K562 (cell line): ENCODE results near the gene CASR. TPM values are rescaled to one million over a fixed set of nuclear protein-coding genes. Genes with fewer than 3 reads are reported as not detected.

ENCODE experiments used
- BRCA1 ChIP-seq, 2 experiments: fragments of 450-650 bp in 1 of 2; sonication (generic) in 1 of 2; formaldehyde crosslinking in 1 of 2; IDR thresholded peaks; 2 replicates each; pipeline versions ENCODE4 v1.5.0 to v1.6.1; 2017 to 2020; ENCODE audit warnings: mild to moderate bottlenecking in 1 of 2, missing genetic modification reagents in 1 of 2
- CTBP1 ChIP-seq: fragments of 450-650 bp; IDR thresholded peaks from 2 replicates; pipeline ENCODE4 v1.6.1; 2016; ENCODE audit warnings: borderline replicate concordance
- MTA1 ChIP-seq: fragments of 450-650 bp; IDR thresholded peaks from 2 replicates; pipeline ENCODE4 v1.6.1; 2017; ENCODE audit warnings: borderline replicate concordance
- NCOR1 ChIP-seq: fragments of 450-650 bp; IDR thresholded peaks from 2 replicates; pipeline ENCODE4 v1.6.1; 2016; ENCODE audit warnings: mild to moderate bottlenecking, moderate library complexity
- POLR2G ChIP-seq: fragments of 200-400 bp; formaldehyde crosslinking; IDR thresholded peaks from 2 replicates; pipeline ENCODE4 v1.6.1; 2017; ENCODE audit warnings: low read depth, mild to moderate bottlenecking, antibody characterized with exemption, low read length, moderate library complexity
- POLR2H ChIP-seq: IDR thresholded peaks from 2 replicates; pipeline ENCODE4 v1.6.1; 2016; ENCODE audit warnings: missing genetic modification characterization, low read depth, mild to moderate bottlenecking, control low read depth, missing compliant biosample characterization, moderate library complexity
- TAL1 ChIP-seq: fragments of 450-650 bp; IDR thresholded peaks from 2 replicates; pipeline ENCODE4 v1.6.1; 2016; ENCODE audit warnings: mild to moderate bottlenecking
- TEAD1 ChIP-seq, 2 experiments: fragments of 450-650 bp in 1 of 2; sonication (generic) in 1 of 2; formaldehyde crosslinking; IDR thresholded peaks; 2 replicates each; pipeline versions ENCODE4 v1.4.0 to v1.8.0; 2020 to 2022; ENCODE audit warnings: mild to moderate bottlenecking in 2 of 2, missing genetic modification reagents in 1 of 2
- TEAD4 ChIP-seq, 2 experiments: sonication (generic) in 1 of 2; formaldehyde crosslinking in 1 of 2; IDR thresholded peaks; 2 replicates each; pipeline versions ENCODE4 v1.6.1 to v1.8.0; 2012 to 2022; ENCODE audit warnings: borderline replicate concordance in 1 of 2, inconsistent platforms in 1 of 2, low read length in 1 of 2, mild to moderate bottlenecking in 1 of 2, missing genetic modification reagents in 1 of 2
- TRIM24 ChIP-seq, 2 experiments: fragments of 450-650 bp; IDR thresholded peaks; 2 replicates each; pipeline ENCODE4 v1.6.1; 2016
- ZKSCAN1 ChIP-seq: fragments of 150-350 bp; IDR thresholded peaks from 2 replicates; pipeline ENCODE4 v1.6.1; 2016; ENCODE audit warnings: low read depth, low read length
- ZKSCAN8 ChIP-seq: fragments of 200-800 bp; sonication (Bioruptor generic); IDR thresholded peaks from 2 replicates; pipeline ENCODE4 v1.6.1; 2016; ENCODE audit warnings: missing genetic modification characterization, missing compliant biosample characterization
- ZNF197 ChIP-seq: fragments of 200-800 bp; sonication (Bioruptor generic); IDR thresholded peaks from 2 replicates; pipeline ENCODE4 v1.6.1; 2016; ENCODE audit warnings: low read depth, missing genetic modification characterization, missing compliant biosample characterization
- ZNF408 ChIP-seq: fragments of 250-450 bp; sonication (Bioruptor Pico); IDR thresholded peaks from 2 replicates; pipeline ENCODE4 v1.4.0; 2020; ENCODE audit warnings: low read depth, mild to moderate bottlenecking, moderate library complexity
- ZNF717 ChIP-seq: fragments of 250-450 bp; sonication (Bioruptor Pico); IDR thresholded peaks from 2 replicates; pipeline ENCODE4 v1.5.0; 2021
- polyA plus RNA-seq, 8 experiments: library from polyadenylated mRNA; depleted of rRNA in 4 of 8; stranded (reverse) in 5 of 8; unstranded in 3 of 8; fragments of >200 nt; fragmentation: Nextera tagmentation in 2 of 8; fragmentation: Illumina TruSeq in 1 of 8; extraction: Ambion mirVana in 2 of 8; extraction: Trizol in 1 of 8; gene quantifications; 2 replicates each; pipeline versions ENCODE4 v1.2.1 to v1.2.3, GENCODE V29; 2011 to 2014; ENCODE audit warnings: inconsistent platforms in 1 of 8, missing spikeins in 1 of 8
- total RNA-seq, 7 experiments: library from RNA; depleted of rRNA in 6 of 7; stranded (reverse); fragments of >200 nt in 6 of 7; fragmentation: Illumina TruSeq in 2 of 7; extraction: Trizol in 2 of 7; gene quantifications; 2 replicates each; pipeline versions ENCODE4 v1.2.1 to v1.2.3, GENCODE V29; 2011 to 2021; ENCODE audit warnings: low replicate concordance in 1 of 7
- TF ChIP-seq, protein P1 (sequence below): IDR thresholded peaks from 2 replicates; pipeline ENCODE4 v1.6.1; 2014; ENCODE audit warnings: antibody characterized with exemption
- TF ChIP-seq, protein P2 (sequence below): fragments of 450-650 bp; IDR thresholded peaks from 2 replicates; pipeline ENCODE4 v1.6.1; 2018; ENCODE audit not compliant: partially characterized antibody
- TF ChIP-seq, protein P3 (sequence below): fragments of 450-650 bp; formaldehyde crosslinking; IDR thresholded peaks from 2 replicates; pipeline ENCODE4 v1.4.0; 2020; ENCODE audit warnings: mild to moderate bottlenecking
- TF ChIP-seq, protein P4 (sequence below): fragments of 450-650 bp; formaldehyde crosslinking; IDR thresholded peaks from 2 replicates; pipeline ENCODE4 v1.4.0; 2022; ENCODE audit warnings: mild to moderate bottlenecking, moderate library complexity
- TF ChIP-seq, protein P5 (sequence below): fragments of 200-400 bp; formaldehyde crosslinking; IDR thresholded peaks from 2 replicates; pipeline ENCODE4 v1.6.1; 2017; ENCODE audit warnings: mild to moderate bottlenecking, low read depth, low read length, moderate library complexity

Gene CASR
- total and polyA plus RNA-seq, 9 of the 15 experiments (the other 6 are each of a cell fraction or from before 2014, with no cell fraction given): not detected

DNA sequence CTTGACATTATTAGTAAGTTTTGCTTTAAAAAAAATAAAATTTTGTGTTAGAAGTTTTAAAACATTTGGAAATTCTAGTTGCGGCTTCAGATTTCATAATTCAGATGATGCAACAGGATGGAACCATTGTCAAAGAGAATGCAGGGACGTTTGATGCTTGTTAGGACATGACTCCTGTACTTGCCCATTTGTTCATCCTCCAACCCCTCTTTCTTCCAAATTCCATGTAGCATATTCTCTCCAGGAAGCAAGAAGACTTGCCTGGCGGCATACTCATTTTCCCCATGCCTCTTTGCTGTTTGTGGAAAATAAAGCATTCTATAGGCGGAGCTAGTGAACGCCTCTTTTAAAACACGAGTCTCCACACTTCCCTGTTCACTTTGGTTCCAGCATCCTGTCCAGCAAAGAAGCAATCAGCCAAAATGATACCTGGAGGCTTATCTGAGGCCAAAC lies 141.4 kb downstream of the CASR start, which contains the start of gene CSTA (continued):
- TF ChIP-seq, protein P1, sequence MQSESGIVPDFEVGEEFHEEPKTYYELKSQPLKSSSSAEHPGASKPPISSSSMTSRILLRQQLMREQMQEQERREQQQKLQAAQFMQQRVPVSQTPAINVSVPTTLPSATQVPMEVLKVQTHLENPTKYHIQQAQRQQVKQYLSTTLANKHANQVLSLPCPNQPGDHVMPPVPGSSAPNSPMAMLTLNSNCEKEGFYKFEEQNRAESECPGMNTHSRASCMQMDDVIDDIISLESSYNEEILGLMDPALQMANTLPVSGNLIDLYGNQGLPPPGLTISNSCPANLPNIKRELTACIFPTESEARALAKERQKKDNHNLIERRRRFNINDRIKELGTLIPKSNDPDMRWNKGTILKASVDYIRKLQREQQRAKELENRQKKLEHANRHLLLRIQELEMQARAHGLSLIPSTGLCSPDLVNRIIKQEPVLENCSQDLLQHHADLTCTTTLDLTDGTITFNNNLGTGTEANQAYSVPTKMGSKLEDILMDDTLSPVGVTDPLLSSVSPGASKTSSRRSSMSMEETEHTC: no peak
- TF ChIP-seq ZKSCAN1 (no peak), ZNF408 (CRISPR knock-in tag) (no peak), TEAD1 (CRISPR knock-in tag; IDR thresholded peaks at IDR 0.05) (no peak), BRCA1 (IDR thresholded peaks at IDR 0.05) (no peak), BRCA1 (CRISPR knock-in tag; IDR thresholded peaks at IDR 0.05) (no peak), TAL1 (no peak), CTBP1 (0 out of 2 replicates have a peak, but pooled peaks have one; percentile 16), TRIM24 (IDR thresholded peaks at IDR 0.05) (peak; percentile 65 to 84; a peak in 2 of 4 replicates), NCOR1 (no peak), POLR2H (no peak), TEAD4 (IDR thresholded peaks at IDR 0.05; ENCODE audit: low read length) (no peak), TEAD4 (CRISPR knock-in tag; IDR thresholded peaks at IDR 0.05; ENCODE audit: borderline replicate concordance) (no peak), ZNF717 (no peak), ZKSCAN8 (no peak), ZNF197 (CRISPR knock-in tag) (no peak), MTA1 (no peak), POLR2G (no peak)
- TF ChIP-seq, protein P2, sequence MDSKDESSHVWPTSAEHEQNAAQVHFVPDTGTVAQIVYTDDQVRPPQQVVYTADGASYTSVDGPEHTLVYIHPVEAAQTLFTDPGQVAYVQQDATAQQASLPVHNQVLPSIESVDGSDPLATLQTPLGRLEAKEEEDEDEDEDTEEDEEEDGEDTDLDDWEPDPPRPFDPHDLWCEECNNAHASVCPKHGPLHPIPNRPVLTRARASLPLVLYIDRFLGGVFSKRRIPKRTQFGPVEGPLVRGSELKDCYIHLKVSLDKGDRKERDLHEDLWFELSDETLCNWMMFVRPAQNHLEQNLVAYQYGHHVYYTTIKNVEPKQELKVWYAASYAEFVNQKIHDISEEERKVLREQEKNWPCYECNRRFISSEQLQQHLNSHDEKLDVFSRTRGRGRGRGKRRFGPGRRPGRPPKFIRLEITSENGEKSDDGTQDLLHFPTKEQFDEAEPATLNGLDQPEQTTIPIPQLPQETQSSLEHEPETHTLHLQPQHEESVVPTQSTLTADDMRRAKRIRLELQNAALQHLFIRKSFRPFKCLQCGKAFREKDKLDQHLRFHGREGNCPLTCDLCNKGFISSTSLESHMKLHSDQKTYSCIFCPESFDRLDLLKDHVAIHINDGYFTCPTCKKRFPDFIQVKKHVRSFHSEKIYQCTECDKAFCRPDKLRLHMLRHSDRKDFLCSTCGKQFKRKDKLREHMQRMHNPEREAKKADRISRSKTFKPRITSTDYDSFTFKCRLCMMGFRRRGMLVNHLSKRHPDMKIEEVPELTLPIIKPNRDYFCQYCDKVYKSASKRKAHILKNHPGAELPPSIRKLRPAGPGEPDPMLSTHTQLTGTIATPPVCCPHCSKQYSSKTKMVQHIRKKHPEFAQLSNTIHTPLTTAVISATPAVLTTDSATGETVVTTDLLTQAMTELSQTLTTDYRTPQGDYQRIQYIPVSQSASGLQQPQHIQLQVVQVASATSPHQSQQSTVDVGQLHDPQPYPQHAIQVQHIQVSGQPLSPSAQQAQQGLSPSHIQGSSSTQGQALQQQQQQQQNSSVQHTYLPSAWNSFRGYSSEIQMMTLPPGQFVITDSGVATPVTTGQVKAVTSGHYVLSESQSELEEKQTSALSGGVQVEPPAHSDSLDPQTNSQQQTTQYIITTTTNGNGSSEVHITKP: peak; percentile 92
- TF ChIP-seq, protein P3, sequence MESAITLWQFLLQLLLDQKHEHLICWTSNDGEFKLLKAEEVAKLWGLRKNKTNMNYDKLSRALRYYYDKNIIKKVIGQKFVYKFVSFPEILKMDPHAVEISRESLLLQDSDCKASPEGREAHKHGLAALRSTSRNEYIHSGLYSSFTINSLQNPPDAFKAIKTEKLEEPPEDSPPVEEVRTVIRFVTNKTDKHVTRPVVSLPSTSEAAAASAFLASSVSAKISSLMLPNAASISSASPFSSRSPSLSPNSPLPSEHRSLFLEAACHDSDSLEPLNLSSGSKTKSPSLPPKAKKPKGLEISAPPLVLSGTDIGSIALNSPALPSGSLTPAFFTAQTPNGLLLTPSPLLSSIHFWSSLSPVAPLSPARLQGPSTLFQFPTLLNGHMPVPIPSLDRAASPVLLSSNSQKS (CRISPR knock-in tag): no peak
- TF ChIP-seq, protein P4, sequence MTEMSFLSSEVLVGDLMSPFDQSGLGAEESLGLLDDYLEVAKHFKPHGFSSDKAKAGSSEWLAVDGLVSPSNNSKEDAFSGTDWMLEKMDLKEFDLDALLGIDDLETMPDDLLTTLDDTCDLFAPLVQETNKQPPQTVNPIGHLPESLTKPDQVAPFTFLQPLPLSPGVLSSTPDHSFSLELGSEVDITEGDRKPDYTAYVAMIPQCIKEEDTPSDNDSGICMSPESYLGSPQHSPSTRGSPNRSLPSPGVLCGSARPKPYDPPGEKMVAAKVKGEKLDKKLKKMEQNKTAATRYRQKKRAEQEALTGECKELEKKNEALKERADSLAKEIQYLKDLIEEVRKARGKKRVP: peak; percentile 80
- TF ChIP-seq, protein P5, sequence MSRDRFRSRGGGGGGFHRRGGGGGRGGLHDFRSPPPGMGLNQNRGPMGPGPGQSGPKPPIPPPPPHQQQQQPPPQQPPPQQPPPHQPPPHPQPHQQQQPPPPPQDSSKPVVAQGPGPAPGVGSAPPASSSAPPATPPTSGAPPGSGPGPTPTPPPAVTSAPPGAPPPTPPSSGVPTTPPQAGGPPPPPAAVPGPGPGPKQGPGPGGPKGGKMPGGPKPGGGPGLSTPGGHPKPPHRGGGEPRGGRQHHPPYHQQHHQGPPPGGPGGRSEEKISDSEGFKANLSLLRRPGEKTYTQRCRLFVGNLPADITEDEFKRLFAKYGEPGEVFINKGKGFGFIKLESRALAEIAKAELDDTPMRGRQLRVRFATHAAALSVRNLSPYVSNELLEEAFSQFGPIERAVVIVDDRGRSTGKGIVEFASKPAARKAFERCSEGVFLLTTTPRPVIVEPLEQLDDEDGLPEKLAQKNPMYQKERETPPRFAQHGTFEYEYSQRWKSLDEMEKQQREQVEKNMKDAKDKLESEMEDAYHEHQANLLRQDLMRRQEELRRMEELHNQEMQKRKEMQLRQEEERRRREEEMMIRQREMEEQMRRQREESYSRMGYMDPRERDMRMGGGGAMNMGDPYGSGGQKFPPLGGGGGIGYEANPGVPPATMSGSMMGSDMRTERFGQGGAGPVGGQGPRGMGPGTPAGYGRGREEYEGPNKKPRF: no peak
